GM13977 (cell line): ENCODE measurements around the gene WDR12.
A peak's percentile ranks its signal among the peaks of the same experiment; 100 is the strongest.
"Not testable (repeated sequence)": the region's sequence is repeated elsewhere in the genome, so short reads cannot be mapped to it uniquely, and the experiment has no call there.

Experiments used
- DNase-seq: peaks from one replicate; pipeline ENCODE4 v3.0.0; 2012; ENCODE audit warnings: low spot score
- in situ Hi-C: fragments of 300-500 bp; cut with MboI; formaldehyde crosslinking; loops from one replicate; pipeline ENCODE4 v1.12.0; 2022; ENCODE audit warnings: low sequenced_read_pairs, low pct_unique_long_range_greater_than_20kb, mixed read lengths, inconsistent platforms; ENCODE audit not compliant: unreplicated experiment
- TF ChIP-seq, protein P1 (sequence below): IDR thresholded peaks from 2 replicates; pipeline ENCODE4 v1.5.1; 2012; ENCODE audit warnings: mild to moderate bottlenecking, control low read depth; ENCODE audit not compliant: insufficient read depth; ENCODE audit errors: extremely low read depth, missing control alignments

Gene WDR12

GRCh38 chr2:202911512-202912341 lies at the start of gene WDR12, which contains the start of gene CARF:
WDR12 (minus strand) TSS chr2:202911673; CDS start chr2:202911476, 197 bp downstream.
CARF (plus strand) TSS chr2:202912275; CDS start chr2:202941903, 29,628 bp downstream.
- peak; percentile 91 for DNase-seq
- TF ChIP-seq, protein P1, sequence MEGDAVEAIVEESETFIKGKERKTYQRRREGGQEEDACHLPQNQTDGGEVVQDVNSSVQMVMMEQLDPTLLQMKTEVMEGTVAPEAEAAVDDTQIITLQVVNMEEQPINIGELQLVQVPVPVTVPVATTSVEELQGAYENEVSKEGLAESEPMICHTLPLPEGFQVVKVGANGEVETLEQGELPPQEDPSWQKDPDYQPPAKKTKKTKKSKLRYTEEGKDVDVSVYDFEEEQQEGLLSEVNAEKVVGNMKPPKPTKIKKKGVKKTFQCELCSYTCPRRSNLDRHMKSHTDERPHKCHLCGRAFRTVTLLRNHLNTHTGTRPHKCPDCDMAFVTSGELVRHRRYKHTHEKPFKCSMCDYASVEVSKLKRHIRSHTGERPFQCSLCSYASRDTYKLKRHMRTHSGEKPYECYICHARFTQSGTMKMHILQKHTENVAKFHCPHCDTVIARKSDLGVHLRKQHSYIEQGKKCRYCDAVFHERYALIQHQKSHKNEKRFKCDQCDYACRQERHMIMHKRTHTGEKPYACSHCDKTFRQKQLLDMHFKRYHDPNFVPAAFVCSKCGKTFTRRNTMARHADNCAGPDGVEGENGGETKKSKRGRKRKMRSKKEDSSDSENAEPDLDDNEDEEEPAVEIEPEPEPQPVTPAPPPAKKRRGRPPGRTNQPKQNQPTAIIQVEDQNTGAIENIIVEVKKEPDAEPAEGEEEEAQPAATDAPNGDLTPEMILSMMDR: no peak
- in situ Hi-C loops: no loop called here

DNA sequence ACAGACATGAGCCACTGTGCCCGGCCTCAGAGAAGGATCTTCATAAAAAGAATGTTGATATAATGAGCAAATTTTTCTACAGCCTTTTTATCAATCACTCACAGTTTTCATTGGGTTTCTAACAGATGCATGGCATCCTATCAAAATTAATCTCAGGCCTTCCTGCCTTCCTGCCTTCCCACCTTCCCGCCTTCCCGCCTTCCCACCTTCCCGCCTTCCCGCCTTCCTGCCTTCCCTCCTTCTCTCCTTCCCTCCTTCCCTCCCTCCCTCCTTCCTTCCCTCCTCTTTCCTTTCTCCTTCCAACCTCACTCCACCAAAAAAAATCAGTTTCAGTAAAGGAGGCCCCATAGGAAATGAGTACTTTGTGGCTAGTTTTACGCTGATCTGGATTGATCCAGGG lies 49.1 kb upstream of the WDR12 start:
- TF ChIP-seq, protein P1: no peak
- in situ Hi-C loops: no loop called here

DNA sequence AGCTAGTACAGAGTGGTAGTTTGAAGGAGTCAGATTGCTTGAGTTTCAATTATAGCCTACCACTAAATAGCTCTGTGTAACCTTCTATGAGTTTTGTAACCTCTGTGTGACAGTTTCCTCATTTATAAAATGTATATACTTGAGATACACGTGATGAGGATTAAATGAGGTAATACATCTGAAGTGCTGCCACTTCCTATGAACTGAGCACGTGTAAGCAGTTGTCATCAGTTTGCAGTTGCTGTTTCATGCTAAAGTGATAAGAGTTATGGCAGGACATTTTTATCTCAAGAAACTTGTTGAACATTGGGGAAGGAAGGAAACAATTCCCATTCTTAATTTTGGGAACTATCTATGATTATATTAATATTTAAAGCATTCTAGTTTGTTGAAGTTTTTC lies 39.1 kb upstream of the WDR12 start:
- TF ChIP-seq, protein P1: no peak
- DNase-seq: no peak
- in situ Hi-C loops: no loop called here

More for the DNA sequence above, 49.1 kb upstream of the WDR12 start:
- no peak for DNase-seq

DNA sequence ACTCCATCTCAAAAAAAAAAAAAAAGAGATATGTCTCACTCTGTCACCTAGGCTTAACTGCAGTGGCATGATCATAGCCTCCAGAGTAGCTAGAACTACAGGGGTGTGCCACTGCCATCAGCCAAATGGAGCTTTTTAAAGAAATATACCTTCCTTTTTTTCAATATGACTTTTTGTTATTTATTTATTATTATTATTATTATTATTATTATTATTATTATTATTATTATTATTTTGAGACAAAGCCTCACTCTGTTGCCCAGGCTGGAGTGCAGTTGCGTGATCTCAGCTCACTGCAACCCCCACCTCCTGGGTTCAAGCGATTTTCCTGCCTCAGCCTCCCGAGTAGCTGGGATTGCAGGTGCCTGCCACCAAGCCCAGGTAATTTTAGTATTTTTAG lies 37.9 kb upstream of the WDR12 start:
- in situ Hi-C loops, DNase-seq: not testable (repeated sequence)

DNA sequence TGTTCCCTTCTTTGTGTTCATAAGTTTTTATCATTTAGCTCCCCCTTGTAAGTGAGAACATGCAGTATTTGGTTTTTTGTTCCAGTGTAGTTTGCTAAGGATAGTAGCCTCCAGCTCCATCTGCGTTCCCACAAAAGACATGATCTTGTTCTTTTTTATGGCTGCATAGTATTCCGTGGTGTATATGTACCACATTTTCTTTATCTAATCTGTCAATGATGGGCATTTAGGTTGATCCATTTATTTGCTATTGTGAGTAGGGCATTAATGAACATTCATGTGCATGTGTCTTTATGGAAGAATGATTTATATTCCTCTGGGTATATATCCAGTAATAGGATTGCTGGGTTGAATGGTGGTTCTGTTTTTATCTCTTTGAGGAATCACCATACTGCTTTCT lies 34.0 kb upstream of the WDR12 start:
- in situ Hi-C loops: no loop called here
- TF ChIP-seq, protein P1: no peak
- no peak for DNase-seq

DNA sequence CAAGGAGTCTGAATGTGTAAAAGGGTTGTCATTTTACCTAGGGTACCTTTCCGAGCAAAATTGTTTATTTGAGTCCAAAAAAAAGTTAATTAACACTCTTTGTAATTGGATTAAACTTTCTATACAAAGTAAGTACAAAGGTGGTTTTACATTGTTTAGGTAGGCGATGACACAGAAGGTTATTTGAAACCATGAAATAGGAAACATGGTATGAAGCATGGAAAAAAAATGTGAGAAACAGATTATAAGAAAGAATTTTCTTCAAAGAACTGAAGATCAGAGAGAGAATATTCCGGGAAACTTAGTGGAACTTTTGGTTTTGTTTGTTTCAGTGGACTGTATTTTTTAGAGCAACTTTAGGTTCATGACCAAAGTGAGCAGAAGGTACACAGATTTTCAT lies 33.3 kb upstream of the WDR12 start:
- in situ Hi-C loops: no loop called here
- TF ChIP-seq, protein P1: no peak
- DNase-seq: no peak

DNA sequence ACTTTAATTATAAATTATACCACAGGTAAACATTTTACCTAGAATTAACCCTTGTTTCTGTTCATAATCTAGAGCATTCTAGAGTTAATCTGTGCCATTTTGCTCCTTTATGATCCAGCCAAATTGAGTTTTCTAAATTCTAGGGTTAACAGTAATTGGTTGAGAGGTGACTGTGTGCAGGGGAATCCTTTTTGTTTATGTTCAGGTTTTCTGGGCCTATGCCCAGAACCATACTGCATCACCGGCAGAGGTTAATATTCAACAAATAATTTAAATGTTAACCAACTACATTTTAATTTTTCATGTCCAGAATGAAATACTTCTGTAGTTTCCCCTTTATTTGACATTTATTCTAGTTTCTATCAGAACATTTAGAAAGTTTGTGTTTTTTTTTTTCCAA lies 32.9 kb upstream of the WDR12 start:
- in situ Hi-C loops: no loop called here
- TF ChIP-seq, protein P1: no peak
- no peak for DNase-seq
